HCT116 (cell line): ENCODE data around the gene IQGAP2. TPM values are rescaled to one million over a fixed set of nuclear protein-coding genes. Genes with fewer than 3 reads are reported as not detected.

ENCODE experiments used
- ATAC-seq: fragments of 200-7000 bp; cut with Tn5 transposase; 2 replicates; pipeline ENCODE4 v1.9.1; 2020; ENCODE audit warnings: mild to moderate bottlenecking, moderate library complexity
- BruUV-seq: library from RNA; stranded (reverse); fragments of 400-500 nt; replicated peaks from 2 replicates; lab custom pipeline; 2021; lab: Mats Ljungman, UMichigan
- CTCF ChIA-PET: fragments of 300-600 bp; sonication (Branson Sonifier 250); formaldehyde crosslinking; loops from one replicate; lab custom pipeline; 2021; ENCODE audit warnings: antibody characterized with exemption; lab: Charles Lee
- POLR2A ChIA-PET: fragments of 300-600, 350-600 bp; sonication (Branson Sonifier 250); formaldehyde crosslinking; loops from one replicate; lab custom pipeline; 2021; ENCODE audit warnings: antibody characterized with exemption; lab: Charles Lee
- RAD21 ChIA-PET, 2 experiments: fragments of 300-600 bp; sonication (Branson Sonifier 250); formaldehyde crosslinking; loops; one replicate each; lab custom pipeline; 2023; ENCODE audit warnings: low total read pairs in 2 of 2; ENCODE audit not compliant: uncharacterized antibody in 2 of 2, unreplicated experiment in 2 of 2, low non-redundant PET in 1 of 2; lab: Charles Lee
- DNase-seq: peaks from one replicate; pipeline ENCODE4 v3.0.0-alpha.2; 2010; ENCODE audit warnings: low read depth, low spot score
- H2AFZ ChIP-seq: fragments of 200-600 bp; shearing (Covaris generic), sonication (generic); 2 replicates; pipeline ENCODE4 v1.6.1; 2017; ENCODE audit warnings: low read depth, mixed run types, mixed read lengths, antibody characterized with exemption, low read length; ENCODE audit not compliant: poor library complexity, severe bottlenecking
- H3K27ac ChIP-seq: 2 replicates; pipeline ENCODE4 v1.5.1; 2012; ENCODE audit warnings: low read depth, low read length
- H3K27me3 ChIP-seq: fragments of 200-600 bp; sonication (generic); 2 replicates; pipeline ENCODE4 v1.6.1; 2016; ENCODE audit warnings: mixed run types, low read length, mixed read lengths; ENCODE audit not compliant: insufficient read depth
- H3K36me3 ChIP-seq, 2 experiments: fragments of 200-500 bp in 1 of 2; fragments of 200-600 bp in 1 of 2; sonication (Bioruptor generic) in 1 of 2; sonication (generic) in 1 of 2; 2 replicates each; pipeline versions ENCODE4 v1.5.1 to v1.6.1; 2014 to 2016; ENCODE audit warnings: low read length in 2 of 2, inconsistent platforms in 1 of 2, mixed read lengths in 1 of 2, mixed run types in 1 of 2; ENCODE audit not compliant: insufficient read depth in 2 of 2, control insufficient read depth in 1 of 2
- H3K4me1 ChIP-seq, 2 experiments: fragments of 200-600 bp in 1 of 2; sonication (generic) in 1 of 2; 2 replicates each; pipeline versions ENCODE4 v1.5.1 to v1.6.1; 2012 to 2017; ENCODE audit warnings: low read length in 2 of 2, inconsistent platforms in 1 of 2, mild to moderate bottlenecking in 1 of 2, mixed read lengths in 1 of 2, mixed run types in 1 of 2, moderate library complexity in 1 of 2; ENCODE audit not compliant: insufficient read depth in 2 of 2, control insufficient read depth in 1 of 2
- H3K4me2 ChIP-seq: fragments of 200-600 bp; sonication (generic); 2 replicates; pipeline ENCODE4 v1.6.1; 2017; ENCODE audit warnings: mixed run types, low read length, mixed read lengths
- H3K4me3 ChIP-seq, 2 experiments: fragments of 200-600 bp in 1 of 2; sonication (generic) in 1 of 2; replicated peaks in 1 of 2; 2 replicates each; pipeline ENCODE4 v1.5.1; 2011 to 2016; ENCODE audit warnings: low read length in 2 of 2, control low read depth in 1 of 2, low read depth in 1 of 2, mild to moderate bottlenecking in 1 of 2, mixed read lengths in 1 of 2, mixed run types in 1 of 2
- H3K79me2 ChIP-seq: fragments of 200-600 bp; sonication (generic); 2 replicates; pipeline ENCODE4 v1.6.1; 2017; ENCODE audit warnings: mild to moderate bottlenecking, mixed run types, low read length, moderate library complexity, mixed read lengths; ENCODE audit not compliant: insufficient read depth
- H3K9ac ChIP-seq: fragments of 200-600 bp; sonication (generic); 2 replicates; pipeline ENCODE4 v1.6.1; 2016; ENCODE audit warnings: low read length, mixed read lengths
- H3K9me2 ChIP-seq: fragments of 200-600 bp; sonication (generic), shearing (Covaris generic); 2 replicates; pipeline ENCODE4 v1.6.1; 2017; ENCODE audit warnings: mixed run types, mild to moderate bottlenecking, moderate library complexity; ENCODE audit not compliant: insufficient read depth
- H3K9me3 ChIP-seq, 2 experiments: fragments of 200-500 bp in 1 of 2; fragments of 200-600 bp in 1 of 2; sonication (Bioruptor generic) in 1 of 2; sonication (generic) in 1 of 2; 2 replicates each; pipeline ENCODE4 v1.6.1; 2014 to 2017; ENCODE audit warnings: low read length in 2 of 2, mixed read lengths in 2 of 2, inconsistent platforms in 1 of 2, low read depth in 1 of 2, mild to moderate bottlenecking in 1 of 2, mixed run types in 1 of 2, moderate library complexity in 1 of 2; ENCODE audit not compliant: control insufficient read depth in 1 of 2, insufficient read depth in 1 of 2
- H4K20me1 ChIP-seq: fragments of 200-600 bp; sonication (generic), shearing (Covaris generic); 2 replicates; pipeline ENCODE4 v1.6.1; 2017; ENCODE audit warnings: mixed run types, mild to moderate bottlenecking, moderate library complexity; ENCODE audit not compliant: insufficient read depth
- CBX3 ChIP-seq: IDR thresholded peaks from 2 replicates; pipeline ENCODE4 v1.6.1; 2012; ENCODE audit warnings: low read depth
- CEBPB ChIP-seq: IDR thresholded peaks from 2 replicates; pipeline ENCODE4 v1.6.1; 2012; ENCODE audit warnings: low read depth
- EGR1 ChIP-seq: IDR thresholded peaks from 2 replicates; pipeline ENCODE4 v1.6.1; 2012; ENCODE audit warnings: low read depth
- ELF1 ChIP-seq: IDR thresholded peaks from 2 replicates; pipeline ENCODE4 v1.6.1; 2012; ENCODE audit warnings: low read depth, borderline replicate concordance
- EZH2 ChIP-seq: fragments of 200-600 bp; sonication (generic); IDR thresholded peaks from 2 replicates; pipeline ENCODE4 v1.6.1; 2017; ENCODE audit warnings: antibody characterized with exemption, mixed run types
- FOSL1 ChIP-seq: IDR thresholded peaks from 2 replicates; pipeline ENCODE4 v1.6.1; 2012; ENCODE audit warnings: low read depth
- JUND ChIP-seq: IDR thresholded peaks from 2 replicates; pipeline ENCODE4 v1.6.1; 2012
- POLR2A ChIP-seq: IDR thresholded peaks from 2 replicates; pipeline ENCODE4 v1.7.0; 2011; ENCODE audit warnings: borderline replicate concordance; ENCODE audit not compliant: insufficient read depth, insufficient read length; ENCODE audit errors: extremely low read depth
- SIN3A ChIP-seq: IDR thresholded peaks from 2 replicates; pipeline ENCODE4 v1.6.1; 2012; ENCODE audit warnings: low read depth
- YY1 ChIP-seq: IDR thresholded peaks from 2 replicates; pipeline ENCODE4 v1.6.1; 2011; ENCODE audit warnings: low read length, low read depth, moderate library complexity, mild to moderate bottlenecking; ENCODE audit not compliant: insufficient replicate concordance; ENCODE audit errors: extremely low read depth
- ZNF274 ChIP-seq: fragments of 200-500 bp; sonication (Bioruptor generic); IDR thresholded peaks from 2 replicates; pipeline ENCODE4 v1.6.1; 2014; ENCODE audit warnings: mild to moderate bottlenecking, low read depth, low read length, inconsistent platforms
- intact Hi-C: fragments of 100-400 bp; cut with micrococcal nuclease; formaldehyde crosslinking; loops from 2 replicates; pipeline ENCODE4 v1.10.0; 2022
- total RNA-seq: library from RNA; stranded (reverse); gene quantifications from one replicate; pipeline ENCODE4 v1.2.1, GENCODE V29; 2021; ENCODE audit not compliant: unreplicated experiment
- TF ChIP-seq, protein P1 (sequence below): IDR thresholded peaks from 2 replicates; pipeline ENCODE4 v1.6.1; 2011; ENCODE audit warnings: mild to moderate bottlenecking, low read length, moderate library complexity; ENCODE audit not compliant: insufficient replicate concordance; ENCODE audit errors: extremely low read depth
- TF ChIP-seq, protein P2 (sequence below): IDR thresholded peaks from 2 replicates; pipeline ENCODE4 v1.6.1; 2012; ENCODE audit warnings: low read depth
- TF ChIP-seq, protein P3 (sequence below), 3 experiments: fragments of 200-600 bp in 1 of 3; sonication (generic) in 1 of 3; IDR thresholded peaks in 2 of 3; conservative IDR thresholded peaks in 1 of 3; 2 replicates each; pipeline ENCODE4 v1.5.1; 2012 to 2017; ENCODE audit warnings: low read depth in 2 of 3, low read length in 2 of 3, antibody characterized with exemption in 1 of 3, borderline replicate concordance in 1 of 3, control low read depth in 1 of 3, mild to moderate bottlenecking in 1 of 3, mixed read lengths in 1 of 3, mixed run types in 1 of 3, moderate library complexity in 1 of 3; ENCODE audit not compliant: insufficient read depth in 1 of 3

Gene IQGAP2
- total RNA-seq, 1 experiment from 2014 or later = 2.0 TPM

DNA sequence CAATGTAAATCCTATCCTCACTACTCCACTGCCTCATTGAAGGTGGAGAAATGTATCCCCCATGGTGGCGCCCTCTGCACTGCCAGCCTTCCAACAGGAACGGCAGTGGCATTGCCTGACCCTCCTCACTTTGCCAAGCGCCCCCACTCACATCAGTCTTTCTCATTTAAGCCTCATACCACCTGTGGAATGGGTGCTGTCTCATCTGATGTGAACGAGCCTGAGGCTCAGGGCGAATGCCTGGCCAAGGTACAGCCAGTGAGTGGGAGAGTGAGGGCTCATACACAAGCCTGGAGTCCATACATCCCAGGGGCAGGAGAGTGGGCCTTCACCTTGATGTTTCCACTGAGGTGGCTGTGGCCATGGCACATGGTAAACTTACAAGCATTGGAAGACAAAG lies 209.9 kb downstream of the IQGAP2 start:
- H3K79me2 ChIP-seq = no peaks in the 10 kb centered on the region
- no peaks in the 10 kb centered on the region for H3K9me3 ChIP-seq
- H3K4me1 ChIP-seq = peaks cover 0 to 4% of the 10 kb centered on the region in 2 experiments; a peak in 1 of 4 replicates
- H4K20me1 ChIP-seq = no peaks in the 10 kb centered on the region
- no peak overlapping the region for H3K4me2 ChIP-seq
- H3K9me2 ChIP-seq = no peaks in the 10 kb centered on the region; the same call in 1 of the 2 replicates
- H3K27ac ChIP-seq = no peak overlapping the region
- H3K27me3 ChIP-seq = no peaks in the 10 kb centered on the region
- CTCF ChIA-PET = no interaction called here
- H3K4me3 ChIP-seq = no peak overlapping the region
- intact Hi-C loops = no loop called here
- no peak for TF ChIP-seq JUND
- TF ChIP-seq, protein P1, sequence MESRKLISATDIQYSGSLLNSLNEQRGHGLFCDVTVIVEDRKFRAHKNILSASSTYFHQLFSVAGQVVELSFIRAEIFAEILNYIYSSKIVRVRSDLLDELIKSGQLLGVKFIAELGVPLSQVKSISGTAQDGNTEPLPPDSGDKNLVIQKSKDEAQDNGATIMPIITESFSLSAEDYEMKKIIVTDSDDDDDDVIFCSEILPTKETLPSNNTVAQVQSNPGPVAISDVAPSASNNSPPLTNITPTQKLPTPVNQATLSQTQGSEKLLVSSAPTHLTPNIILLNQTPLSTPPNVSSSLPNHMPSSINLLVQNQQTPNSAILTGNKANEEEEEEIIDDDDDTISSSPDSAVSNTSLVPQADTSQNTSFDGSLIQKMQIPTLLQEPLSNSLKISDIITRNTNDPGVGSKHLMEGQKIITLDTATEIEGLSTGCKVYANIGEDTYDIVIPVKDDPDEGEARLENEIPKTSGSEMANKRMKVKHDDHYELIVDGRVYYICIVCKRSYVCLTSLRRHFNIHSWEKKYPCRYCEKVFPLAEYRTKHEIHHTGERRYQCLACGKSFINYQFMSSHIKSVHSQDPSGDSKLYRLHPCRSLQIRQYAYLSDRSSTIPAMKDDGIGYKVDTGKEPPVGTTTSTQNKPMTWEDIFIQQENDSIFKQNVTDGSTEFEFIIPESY = no peak
- no peak for ATAC-seq
- BruUV-seq = no TSS peak
- POLR2A ChIA-PET = interaction anchor here (1.1 kb wide), 1 partner anchor 206 kb away, joined by 4 read pairs; the partner anchor contains the start of gene F2RL1
- no peaks in the 10 kb centered on the region for H3K36me3 ChIP-seq
- H2AFZ ChIP-seq = no peak overlapping the region
- RAD21 ChIA-PET = no interaction called here
- no peak overlapping the region for H3K9ac ChIP-seq
- no peak for DNase-seq

DNA sequence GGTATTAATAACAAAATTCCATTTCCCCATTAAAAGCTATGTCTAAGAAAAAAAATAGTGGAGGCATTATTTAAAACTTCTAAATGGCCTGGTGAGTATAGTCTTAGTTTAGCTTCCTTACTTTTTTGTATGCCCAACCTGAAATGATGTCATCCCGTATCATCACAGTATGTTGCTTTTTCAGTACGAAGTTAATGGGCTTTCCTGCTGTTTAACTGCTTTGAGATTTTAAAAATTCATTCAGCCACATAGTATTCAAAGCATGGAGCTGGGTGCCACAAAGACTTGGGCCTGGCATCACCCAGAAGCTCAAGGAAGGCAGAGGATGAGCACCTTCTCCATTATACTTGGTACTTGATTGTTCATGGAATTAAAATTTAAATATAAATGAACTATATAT lies 212.7 kb downstream of the IQGAP2 start:
- intact Hi-C loops = no loop called here
- Histone ChIP-seq H2AFZ (no peak overlapping the region), H3K9me3 (no peaks in the 10 kb centered on the region), H3K27me3 (no peaks in the 10 kb centered on the region), H3K36me3 (no peaks in the 10 kb centered on the region), H3K4me1 (peaks cover 0 to 4% of the 10 kb centered on the region in 2 experiments; a peak in 1 of 4 replicates), H4K20me1 (no peaks in the 10 kb centered on the region), H3K4me2 (no peak overlapping the region), H3K27ac (no peak overlapping the region), H3K9me2 (no peaks in the 10 kb centered on the region; the same call in 1 of the 2 replicates), H3K79me2 (no peaks in the 10 kb centered on the region), H3K9ac (no peak overlapping the region), H3K4me3 (no peak overlapping the region)
- ChIA-PET POLR2A (no interaction called here), CTCF (interaction anchor here (1.0 kb wide), 1 partner anchor 13 kb away, joined by 3 read pairs; no protein-coding TSS in a partner anchor), RAD21 (no interaction called here)
- ATAC-seq = no peak
- DNase-seq = no peak
- BruUV-seq = no TSS peak
- TF ChIP-seq, protein P2, sequence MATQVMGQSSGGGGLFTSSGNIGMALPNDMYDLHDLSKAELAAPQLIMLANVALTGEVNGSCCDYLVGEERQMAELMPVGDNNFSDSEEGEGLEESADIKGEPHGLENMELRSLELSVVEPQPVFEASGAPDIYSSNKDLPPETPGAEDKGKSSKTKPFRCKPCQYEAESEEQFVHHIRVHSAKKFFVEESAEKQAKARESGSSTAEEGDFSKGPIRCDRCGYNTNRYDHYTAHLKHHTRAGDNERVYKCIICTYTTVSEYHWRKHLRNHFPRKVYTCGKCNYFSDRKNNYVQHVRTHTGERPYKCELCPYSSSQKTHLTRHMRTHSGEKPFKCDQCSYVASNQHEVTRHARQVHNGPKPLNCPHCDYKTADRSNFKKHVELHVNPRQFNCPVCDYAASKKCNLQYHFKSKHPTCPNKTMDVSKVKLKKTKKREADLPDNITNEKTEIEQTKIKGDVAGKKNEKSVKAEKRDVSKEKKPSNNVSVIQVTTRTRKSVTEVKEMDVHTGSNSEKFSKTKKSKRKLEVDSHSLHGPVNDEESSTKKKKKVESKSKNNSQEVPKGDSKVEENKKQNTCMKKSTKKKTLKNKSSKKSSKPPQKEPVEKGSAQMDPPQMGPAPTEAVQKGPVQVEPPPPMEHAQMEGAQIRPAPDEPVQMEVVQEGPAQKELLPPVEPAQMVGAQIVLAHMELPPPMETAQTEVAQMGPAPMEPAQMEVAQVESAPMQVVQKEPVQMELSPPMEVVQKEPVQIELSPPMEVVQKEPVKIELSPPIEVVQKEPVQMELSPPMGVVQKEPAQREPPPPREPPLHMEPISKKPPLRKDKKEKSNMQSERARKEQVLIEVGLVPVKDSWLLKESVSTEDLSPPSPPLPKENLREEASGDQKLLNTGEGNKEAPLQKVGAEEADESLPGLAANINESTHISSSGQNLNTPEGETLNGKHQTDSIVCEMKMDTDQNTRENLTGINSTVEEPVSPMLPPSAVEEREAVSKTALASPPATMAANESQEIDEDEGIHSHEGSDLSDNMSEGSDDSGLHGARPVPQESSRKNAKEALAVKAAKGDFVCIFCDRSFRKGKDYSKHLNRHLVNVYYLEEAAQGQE = no peak
- TF ChIP-seq CEBPB (no peak), YY1 (no peak), FOSL1 (no peak), SIN3A (no peak), POLR2A (no peak), EGR1 (no peak), ELF1 (no peak), CBX3 (no peak), EZH2 (no peak), ZNF274 (no peak)
- TF ChIP-seq, protein P3, sequence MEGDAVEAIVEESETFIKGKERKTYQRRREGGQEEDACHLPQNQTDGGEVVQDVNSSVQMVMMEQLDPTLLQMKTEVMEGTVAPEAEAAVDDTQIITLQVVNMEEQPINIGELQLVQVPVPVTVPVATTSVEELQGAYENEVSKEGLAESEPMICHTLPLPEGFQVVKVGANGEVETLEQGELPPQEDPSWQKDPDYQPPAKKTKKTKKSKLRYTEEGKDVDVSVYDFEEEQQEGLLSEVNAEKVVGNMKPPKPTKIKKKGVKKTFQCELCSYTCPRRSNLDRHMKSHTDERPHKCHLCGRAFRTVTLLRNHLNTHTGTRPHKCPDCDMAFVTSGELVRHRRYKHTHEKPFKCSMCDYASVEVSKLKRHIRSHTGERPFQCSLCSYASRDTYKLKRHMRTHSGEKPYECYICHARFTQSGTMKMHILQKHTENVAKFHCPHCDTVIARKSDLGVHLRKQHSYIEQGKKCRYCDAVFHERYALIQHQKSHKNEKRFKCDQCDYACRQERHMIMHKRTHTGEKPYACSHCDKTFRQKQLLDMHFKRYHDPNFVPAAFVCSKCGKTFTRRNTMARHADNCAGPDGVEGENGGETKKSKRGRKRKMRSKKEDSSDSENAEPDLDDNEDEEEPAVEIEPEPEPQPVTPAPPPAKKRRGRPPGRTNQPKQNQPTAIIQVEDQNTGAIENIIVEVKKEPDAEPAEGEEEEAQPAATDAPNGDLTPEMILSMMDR (IDR thresholded peaks at IDR 0.05 in 2 of 3, conservative IDR thresholded peaks at IDR 0.05 in 1 of 3; ENCODE audit: borderline replicate concordance in 1 of 3, insufficient read depth in 1 of 3, low read depth in 2 of 3, low read length in 2 of 3) = no peak
